LNCaP clone FGC (cell line): ENCODE results near the gene VWA3A.

Source experiments
- DNase-seq: peaks from one replicate; pipeline ENCODE4 v3.0.0-alpha.2; 2011; ENCODE audit warnings: low read depth
- H3K4me3 ChIP-seq: 2 replicates; pipeline ENCODE4 v1.5.1; 2011; ENCODE audit warnings: mild to moderate bottlenecking, low read depth, low read length, control low read depth
- TF ChIP-seq, protein P1 (sequence below): IDR thresholded peaks from 2 replicates; pipeline ENCODE4 v1.5.1; 2012; ENCODE audit warnings: mild to moderate bottlenecking; ENCODE audit not compliant: control insufficient read depth, insufficient read depth; ENCODE audit errors: extremely low read depth

Gene VWA3A

DNA sequence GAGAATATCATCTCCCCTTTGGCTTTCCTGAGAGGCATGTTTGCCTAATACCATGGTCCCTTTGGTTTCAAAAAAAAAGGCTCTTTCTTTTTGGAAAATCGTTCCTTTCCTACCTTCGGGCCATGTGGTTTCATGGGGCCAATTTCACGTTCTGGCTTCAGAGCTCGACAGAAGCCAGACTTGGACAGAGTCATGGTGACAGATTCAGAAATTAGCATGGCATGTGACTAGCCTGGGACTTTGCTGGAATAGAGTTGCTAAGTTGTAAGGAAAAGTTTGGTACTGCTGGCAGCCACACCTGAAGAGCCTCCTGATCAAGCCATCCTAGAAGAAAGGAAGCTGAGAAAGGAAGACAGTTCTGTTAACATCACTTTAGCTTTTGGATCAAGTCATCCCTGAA is 2.4 kb upstream of the VWA3A start:
- no peak overlapping the region for H3K4me3 ChIP-seq

DNA sequence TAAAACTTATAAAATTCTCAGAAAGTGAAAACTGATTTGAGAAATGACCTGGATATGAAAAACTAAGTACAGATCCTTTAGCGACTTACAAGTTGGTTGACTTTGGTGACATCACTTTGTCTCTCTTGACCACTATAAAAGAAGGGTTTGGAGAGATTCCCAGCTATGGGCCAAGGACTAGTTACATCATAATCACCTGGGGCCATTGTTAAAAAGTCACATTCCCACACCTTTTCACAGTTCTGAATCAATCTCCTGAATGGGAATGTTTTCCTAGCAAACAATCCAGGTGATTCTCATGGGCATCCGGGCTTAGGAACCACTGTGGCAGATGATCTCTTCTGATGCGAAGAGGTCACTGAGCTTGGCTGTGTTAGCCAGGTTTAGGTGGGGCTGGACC is 620 bp upstream of the VWA3A start:
- H3K4me3 ChIP-seq = no peak overlapping the region
- TF ChIP-seq, protein P1, sequence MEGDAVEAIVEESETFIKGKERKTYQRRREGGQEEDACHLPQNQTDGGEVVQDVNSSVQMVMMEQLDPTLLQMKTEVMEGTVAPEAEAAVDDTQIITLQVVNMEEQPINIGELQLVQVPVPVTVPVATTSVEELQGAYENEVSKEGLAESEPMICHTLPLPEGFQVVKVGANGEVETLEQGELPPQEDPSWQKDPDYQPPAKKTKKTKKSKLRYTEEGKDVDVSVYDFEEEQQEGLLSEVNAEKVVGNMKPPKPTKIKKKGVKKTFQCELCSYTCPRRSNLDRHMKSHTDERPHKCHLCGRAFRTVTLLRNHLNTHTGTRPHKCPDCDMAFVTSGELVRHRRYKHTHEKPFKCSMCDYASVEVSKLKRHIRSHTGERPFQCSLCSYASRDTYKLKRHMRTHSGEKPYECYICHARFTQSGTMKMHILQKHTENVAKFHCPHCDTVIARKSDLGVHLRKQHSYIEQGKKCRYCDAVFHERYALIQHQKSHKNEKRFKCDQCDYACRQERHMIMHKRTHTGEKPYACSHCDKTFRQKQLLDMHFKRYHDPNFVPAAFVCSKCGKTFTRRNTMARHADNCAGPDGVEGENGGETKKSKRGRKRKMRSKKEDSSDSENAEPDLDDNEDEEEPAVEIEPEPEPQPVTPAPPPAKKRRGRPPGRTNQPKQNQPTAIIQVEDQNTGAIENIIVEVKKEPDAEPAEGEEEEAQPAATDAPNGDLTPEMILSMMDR = no peak
- DNase-seq = peak; percentile 95

More for the DNA sequence above, 2.4 kb upstream of the VWA3A start:
- no peak for DNase-seq
- TF ChIP-seq, protein P1 = no peak

DNA sequence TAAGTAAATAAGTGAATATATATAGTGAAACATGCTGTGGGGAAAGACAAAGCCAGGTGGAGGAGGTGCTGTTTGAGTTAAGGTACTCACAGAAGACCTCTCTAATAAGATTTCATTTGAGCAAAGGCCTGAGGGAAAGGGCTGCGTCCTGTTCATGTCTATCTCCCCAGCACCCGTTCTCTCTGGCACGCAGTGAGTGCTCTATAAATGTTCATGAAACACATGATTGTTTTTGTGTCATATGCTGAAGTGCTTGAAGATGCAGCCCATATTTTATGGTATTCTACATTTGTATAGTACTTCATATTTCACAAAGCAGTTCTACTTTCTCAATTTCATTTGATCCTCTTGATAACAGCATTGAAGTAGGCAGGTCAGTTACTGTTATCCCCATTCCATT is 990 bp downstream of the VWA3A start:
- DNase-seq = no peak
- TF ChIP-seq, protein P1 = no peak
- no peak overlapping the region for H3K4me3 ChIP-seq

DNA sequence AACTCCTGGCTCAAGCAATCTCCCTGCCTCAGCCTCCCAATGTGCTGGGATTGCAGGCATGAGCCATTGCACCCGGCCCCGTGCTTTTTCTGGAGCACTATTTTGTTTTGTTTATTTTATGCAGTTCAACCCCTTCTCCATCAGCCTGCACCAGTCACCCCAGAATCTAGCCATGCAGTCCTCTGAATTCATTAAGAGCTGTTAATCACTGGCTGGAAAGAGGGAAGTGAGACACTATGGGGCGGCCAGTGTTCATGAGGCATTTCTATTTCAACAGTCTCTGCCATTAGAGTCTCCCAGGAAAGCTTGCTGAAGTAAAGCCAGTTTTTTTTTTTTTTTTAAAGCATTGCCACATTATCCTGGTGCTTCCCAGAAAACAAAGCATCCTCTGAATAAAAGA is 1.7 kb downstream of the VWA3A start:
- no peak for DNase-seq
- no peak overlapping the region for H3K4me3 ChIP-seq
- TF ChIP-seq, protein P1 = no peak

DNA sequence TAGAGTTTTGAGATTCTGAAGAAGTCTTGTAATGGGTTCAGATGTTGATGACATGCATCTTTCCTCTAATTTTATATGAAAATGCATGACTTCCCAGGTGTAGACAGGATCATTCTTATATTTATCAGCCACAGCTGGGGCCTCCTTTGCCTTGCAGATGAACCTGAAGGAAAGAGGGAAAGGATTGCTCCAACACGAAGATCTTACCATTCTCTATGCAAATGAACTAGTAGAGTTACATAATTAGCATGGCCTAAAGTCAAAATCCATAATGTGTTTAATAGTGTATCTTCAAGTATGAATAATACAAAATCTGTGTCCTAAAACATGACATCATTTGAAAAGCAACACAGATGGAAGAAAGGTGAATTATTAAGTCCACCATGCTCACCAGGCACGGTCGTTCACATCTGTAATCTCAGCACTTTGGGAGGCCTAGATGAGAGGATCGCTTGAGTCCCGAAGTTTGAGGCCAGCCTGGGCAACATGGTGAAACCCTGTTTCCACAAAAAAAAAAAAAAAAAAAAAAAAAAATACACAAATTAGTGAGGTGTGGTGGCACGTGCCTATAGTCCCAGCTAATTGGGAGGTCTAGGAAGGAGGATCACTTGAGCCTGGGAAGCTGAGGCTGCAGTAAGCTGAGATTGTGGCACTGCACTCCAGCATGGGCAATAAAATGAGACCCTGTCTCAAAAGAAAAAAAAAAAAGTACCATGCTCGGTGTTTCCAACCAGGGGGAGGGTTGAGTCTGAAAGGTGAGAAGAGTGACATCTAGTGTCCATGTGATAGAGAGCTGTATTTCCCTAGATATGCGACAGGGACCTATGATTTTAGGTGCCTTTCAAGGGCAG is 6.3 kb downstream of the VWA3A start:
- TF ChIP-seq, protein P1 = peak; percentile 85
- DNase-seq = peak; percentile 40
- no peak overlapping the region for H3K4me3 ChIP-seq

DNA sequence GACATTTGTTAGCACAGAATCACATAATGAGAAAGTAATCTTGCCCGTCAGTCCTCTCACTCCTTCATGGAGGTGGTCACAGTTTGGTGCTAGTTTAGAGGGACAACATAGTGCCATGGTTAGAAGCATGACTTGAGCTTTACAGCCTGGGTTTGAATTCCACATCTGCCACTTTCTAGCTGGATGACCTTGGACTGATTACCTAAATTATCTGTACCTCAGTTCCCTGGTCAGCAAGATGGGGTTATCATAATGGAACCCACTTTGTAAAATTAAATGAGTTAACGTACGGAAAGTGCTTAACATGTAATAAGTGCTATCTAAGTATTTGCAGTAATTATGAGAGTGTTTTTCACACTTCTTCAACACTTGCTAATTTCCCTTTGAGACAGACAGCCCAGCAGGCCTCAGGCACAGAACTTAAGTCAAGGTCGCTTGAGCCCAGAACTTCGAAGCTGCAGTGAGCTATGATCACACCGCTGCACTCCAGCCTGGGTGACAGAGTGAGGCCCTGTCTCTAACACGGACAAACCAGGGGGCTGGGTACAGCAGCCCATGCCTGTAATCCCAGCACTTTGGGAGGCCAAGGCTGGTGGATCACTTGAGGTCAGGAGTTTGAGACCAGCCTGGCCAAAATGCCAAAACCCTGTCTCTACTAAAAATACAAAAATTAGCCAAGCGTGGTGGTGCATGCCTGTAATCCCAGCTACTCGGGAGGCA is 7.1 kb downstream of the VWA3A start:
- TF ChIP-seq, protein P1 = no peak
- DNase-seq = no peak
- H3K4me3 ChIP-seq = no peak overlapping the region
